Measurements from ENCODE around the gene HSCB. TPM values are rescaled to one million over a fixed set of nuclear protein-coding genes. Genes with fewer than 3 reads are reported as not detected.
"Not testable (repeated sequence)": the region's sequence is repeated elsewhere in the genome, so short reads cannot be mapped to it uniquely, and the experiment has no call there.

HSCB gene
- total RNA-seq, 1 experiment from 2014 or later, result 19.2 TPM

DNA sequence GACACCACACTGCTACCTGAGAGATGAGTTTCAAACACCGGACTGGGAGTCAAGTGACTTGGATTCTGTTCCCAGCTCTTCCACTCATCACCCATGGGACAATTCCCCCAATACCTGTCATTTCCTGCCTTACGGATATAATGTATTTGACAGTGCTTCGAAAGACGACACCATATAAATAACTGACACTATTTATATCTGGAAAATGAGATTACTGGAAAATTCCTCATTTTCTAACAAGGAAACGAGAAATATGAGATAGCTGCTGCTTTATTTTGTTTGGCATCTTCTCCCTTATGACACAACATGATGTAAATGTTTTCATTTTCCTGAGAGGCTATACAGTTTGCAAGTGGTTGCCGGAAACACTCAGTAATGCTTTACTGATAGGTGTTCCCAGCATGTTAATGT, 8.6 kb downstream of the HSCB start:
- DNase-seq (ENCODE audit: low spot score), result no peak
- H3K4me3 Mint-ChIP-seq, result no peak overlapping the region
- TF ChIP-seq, protein P1, sequence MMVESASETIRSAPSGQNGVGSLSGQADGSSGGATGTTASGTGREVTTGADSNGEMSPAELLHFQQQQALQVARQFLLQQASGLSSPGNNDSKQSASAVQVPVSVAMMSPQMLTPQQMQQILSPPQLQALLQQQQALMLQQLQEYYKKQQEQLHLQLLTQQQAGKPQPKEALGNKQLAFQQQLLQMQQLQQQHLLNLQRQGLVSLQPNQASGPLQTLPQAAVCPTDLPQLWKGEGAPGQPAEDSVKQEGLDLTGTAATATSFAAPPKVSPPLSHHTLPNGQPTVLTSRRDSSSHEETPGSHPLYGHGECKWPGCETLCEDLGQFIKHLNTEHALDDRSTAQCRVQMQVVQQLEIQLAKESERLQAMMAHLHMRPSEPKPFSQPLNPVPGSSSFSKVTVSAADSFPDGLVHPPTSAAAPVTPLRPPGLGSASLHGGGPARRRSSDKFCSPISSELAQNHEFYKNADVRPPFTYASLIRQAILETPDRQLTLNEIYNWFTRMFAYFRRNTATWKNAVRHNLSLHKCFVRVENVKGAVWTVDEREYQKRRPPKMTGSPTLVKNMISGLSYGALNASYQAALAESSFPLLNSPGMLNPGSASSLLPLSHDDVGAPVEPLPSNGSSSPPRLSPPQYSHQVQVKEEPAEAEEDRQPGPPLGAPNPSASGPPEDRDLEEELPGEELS (CRISPR knock-in tag; IDR thresholded peaks at IDR 0.05), result no peak
- TF ChIP-seq RELA (CRISPR knock-in tag; IDR thresholded peaks at IDR 0.05; ENCODE audit: borderline replicate concordance) (no peak), SMAD4 (CRISPR knock-in tag; IDR thresholded peaks at IDR 0.05) (no peak), ZNF138 (CRISPR knock-in tag; conservative IDR thresholded peaks at IDR 0.05) (no peak), CBFB (CRISPR knock-in tag; IDR thresholded peaks at IDR 0.05; ENCODE audit: low read depth) (no peak), MYBL2 (CRISPR knock-in tag; IDR thresholded peaks at IDR 0.05) (no peak), TCF7 (CRISPR knock-in tag; IDR thresholded peaks at IDR 0.05; ENCODE audit: low read depth) (no peak), ZNF317 (CRISPR knock-in tag; IDR thresholded peaks at IDR 0.05; ENCODE audit: borderline replicate concordance, low read depth) (no peak), GABPB1 (CRISPR knock-in tag; IDR thresholded peaks at IDR 0.05) (no peak)
- TF ChIP-seq, protein P2, sequence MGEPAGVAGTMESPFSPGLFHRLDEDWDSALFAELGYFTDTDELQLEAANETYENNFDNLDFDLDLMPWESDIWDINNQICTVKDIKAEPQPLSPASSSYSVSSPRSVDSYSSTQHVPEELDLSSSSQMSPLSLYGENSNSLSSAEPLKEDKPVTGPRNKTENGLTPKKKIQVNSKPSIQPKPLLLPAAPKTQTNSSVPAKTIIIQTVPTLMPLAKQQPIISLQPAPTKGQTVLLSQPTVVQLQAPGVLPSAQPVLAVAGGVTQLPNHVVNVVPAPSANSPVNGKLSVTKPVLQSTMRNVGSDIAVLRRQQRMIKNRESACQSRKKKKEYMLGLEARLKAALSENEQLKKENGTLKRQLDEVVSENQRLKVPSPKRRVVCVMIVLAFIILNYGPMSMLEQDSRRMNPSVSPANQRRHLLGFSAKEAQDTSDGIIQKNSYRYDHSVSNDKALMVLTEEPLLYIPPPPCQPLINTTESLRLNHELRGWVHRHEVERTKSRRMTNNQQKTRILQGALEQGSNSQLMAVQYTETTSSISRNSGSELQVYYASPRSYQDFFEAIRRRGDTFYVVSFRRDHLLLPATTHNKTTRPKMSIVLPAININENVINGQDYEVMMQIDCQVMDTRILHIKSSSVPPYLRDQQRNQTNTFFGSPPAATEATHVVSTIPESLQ (CRISPR knock-in tag; IDR thresholded peaks at IDR 0.05), result no peak
- TF ChIP-seq, protein P3, sequence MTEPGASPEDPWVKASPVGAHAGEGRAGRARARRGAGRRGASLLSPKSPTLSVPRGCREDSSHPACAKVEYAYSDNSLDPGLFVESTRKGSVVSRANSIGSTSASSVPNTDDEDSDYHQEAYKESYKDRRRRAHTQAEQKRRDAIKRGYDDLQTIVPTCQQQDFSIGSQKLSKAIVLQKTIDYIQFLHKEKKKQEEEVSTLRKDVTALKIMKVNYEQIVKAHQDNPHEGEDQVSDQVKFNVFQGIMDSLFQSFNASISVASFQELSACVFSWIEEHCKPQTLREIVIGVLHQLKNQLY (CRISPR knock-in tag; IDR thresholded peaks at IDR 0.05), result no peak
- TF ChIP-seq, protein P4, sequence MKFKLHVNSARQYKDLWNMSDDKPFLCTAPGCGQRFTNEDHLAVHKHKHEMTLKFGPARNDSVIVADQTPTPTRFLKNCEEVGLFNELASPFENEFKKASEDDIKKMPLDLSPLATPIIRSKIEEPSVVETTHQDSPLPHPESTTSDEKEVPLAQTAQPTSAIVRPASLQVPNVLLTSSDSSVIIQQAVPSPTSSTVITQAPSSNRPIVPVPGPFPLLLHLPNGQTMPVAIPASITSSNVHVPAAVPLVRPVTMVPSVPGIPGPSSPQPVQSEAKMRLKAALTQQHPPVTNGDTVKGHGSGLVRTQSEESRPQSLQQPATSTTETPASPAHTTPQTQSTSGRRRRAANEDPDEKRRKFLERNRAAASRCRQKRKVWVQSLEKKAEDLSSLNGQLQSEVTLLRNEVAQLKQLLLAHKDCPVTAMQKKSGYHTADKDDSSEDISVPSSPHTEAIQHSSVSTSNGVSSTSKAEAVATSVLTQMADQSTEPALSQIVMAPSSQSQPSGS (CRISPR knock-in tag; IDR thresholded peaks at IDR 0.05; ENCODE audit: borderline replicate concordance, low read depth), result no peak
- TF ChIP-seq, protein P5, sequence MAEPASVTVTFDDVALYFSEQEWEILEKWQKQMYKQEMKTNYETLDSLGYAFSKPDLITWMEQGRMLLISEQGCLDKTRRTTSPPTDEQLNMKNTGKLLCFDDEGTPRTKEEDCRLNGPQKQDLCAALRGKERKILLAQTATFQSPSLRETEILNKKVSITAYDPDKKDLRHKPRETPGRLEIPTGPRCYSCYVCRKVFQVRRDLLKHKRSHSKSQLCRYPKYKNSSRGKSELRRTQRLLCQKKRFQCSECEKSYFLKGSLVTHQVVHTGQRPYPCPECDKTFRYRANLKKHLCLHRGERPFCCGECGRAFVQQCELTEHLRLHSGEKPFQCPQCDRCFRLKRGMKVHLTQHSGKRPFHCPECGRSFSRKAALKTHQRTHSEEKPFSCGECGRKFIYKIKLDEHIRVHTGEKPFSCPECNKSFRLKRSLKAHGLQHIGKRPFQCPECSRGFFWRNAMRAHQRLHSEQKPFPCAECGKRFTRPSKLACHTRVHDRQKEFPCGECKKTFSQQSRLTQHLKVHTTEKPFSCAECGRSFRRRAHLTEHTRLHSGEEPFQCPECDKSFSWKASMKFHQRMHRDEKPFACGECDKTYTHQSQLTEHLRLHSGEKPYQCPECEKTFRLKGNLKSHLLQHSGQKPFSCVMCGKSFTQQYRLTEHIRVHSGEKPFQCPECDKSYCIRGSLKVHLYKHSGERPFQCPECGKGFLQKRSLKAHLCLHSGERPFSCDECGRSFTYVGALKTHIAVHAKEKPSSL (CRISPR knock-in tag; conservative IDR thresholded peaks at IDR 0.05), result no peak
- TF ChIP-seq, protein P6, sequence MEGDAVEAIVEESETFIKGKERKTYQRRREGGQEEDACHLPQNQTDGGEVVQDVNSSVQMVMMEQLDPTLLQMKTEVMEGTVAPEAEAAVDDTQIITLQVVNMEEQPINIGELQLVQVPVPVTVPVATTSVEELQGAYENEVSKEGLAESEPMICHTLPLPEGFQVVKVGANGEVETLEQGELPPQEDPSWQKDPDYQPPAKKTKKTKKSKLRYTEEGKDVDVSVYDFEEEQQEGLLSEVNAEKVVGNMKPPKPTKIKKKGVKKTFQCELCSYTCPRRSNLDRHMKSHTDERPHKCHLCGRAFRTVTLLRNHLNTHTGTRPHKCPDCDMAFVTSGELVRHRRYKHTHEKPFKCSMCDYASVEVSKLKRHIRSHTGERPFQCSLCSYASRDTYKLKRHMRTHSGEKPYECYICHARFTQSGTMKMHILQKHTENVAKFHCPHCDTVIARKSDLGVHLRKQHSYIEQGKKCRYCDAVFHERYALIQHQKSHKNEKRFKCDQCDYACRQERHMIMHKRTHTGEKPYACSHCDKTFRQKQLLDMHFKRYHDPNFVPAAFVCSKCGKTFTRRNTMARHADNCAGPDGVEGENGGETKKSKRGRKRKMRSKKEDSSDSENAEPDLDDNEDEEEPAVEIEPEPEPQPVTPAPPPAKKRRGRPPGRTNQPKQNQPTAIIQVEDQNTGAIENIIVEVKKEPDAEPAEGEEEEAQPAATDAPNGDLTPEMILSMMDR (IDR thresholded peaks at IDR 0.05), result no peak
- TF ChIP-seq, protein P7, sequence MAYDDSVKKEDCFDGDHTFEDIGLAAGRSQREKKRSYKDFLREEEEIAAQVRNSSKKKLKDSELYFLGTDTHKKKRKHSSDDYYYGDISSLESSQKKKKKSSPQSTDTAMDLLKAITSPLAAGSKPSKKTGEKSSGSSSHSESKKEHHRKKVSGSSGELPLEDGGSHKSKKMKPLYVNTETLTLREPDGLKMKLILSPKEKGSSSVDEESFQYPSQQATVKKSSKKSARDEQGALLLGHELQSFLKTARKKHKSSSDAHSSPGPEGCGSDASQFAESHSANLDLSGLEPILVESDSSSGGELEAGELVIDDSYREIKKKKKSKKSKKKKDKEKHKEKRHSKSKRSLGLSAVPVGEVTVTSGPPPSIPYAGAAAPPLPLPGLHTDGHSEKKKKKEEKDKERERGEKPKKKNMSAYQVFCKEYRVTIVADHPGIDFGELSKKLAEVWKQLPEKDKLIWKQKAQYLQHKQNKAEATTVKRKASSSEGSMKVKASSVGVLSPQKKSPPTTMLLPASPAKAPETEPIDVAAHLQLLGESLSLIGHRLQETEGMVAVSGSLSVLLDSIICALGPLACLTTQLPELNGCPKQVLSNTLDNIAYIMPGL (CRISPR knock-in tag; IDR thresholded peaks at IDR 0.05), result no peak
- H3K27me3 Mint-ChIP-seq (ENCODE audit: low read depth), result no peaks in the 10 kb centered on the region
- H3K36me3 Mint-ChIP-seq, result peaks cover 61% of the 10 kb centered on the region
- CTCF ChIA-PET, result no interaction called here
- H3K4me1 Mint-ChIP-seq, result no peaks in the 10 kb centered on the region
- POLR2A ChIA-PET, result no interaction called here
- H3K9me3 Mint-ChIP-seq, result peaks cover 4% of the 10 kb centered on the region; the same call in 1 of the 2 replicates
- ATAC-seq, result no peak
- H3K27ac Mint-ChIP-seq, result peak overlapping the region; percentile 7; the same call in 1 of the 2 replicates

DNA sequence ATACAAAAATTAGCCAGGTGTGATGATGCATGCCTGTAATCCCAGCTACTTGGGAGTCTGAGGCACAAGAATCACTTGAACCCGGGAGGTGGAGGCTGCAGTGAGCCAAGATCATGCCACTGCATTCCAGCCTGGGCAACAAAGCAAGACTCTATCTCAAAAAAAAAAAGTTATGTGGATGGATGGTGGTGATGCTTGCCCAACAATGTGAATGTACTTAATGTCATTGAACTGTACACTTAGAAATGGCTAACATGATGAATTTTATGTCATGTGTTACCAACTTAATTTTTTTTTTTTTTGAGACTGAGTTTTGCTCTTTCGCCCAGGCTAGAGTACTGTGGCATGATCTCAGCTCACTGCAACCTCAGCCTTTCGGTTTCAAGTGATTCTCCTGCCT, 12.7 kb downstream of the HSCB start:
- ATAC-seq; DNase-seq (ENCODE audit: low spot score); POLR2A ChIA-PET; H3K4me1 Mint-ChIP-seq; H3K27me3 Mint-ChIP-seq (ENCODE audit: low read depth); H3K4me3 Mint-ChIP-seq: not testable (repeated sequence)
- Mint-ChIP-seq H3K9me3 (peaks cover 15% of the 10 kb centered on the region), H3K27ac (0 out of 2 replicates have a peak overlapping the region, but pooled peaks have one; percentile 32), H3K36me3 (peaks cover 50% of the 10 kb centered on the region)
- CTCF ChIA-PET, result interaction anchor here (0.8 kb wide), 1 partner anchor 11 kb away, joined by 3 read pairs; no protein-coding TSS in a partner anchor
